ENCODE measurements around the gene PRAC1.

DNA sequence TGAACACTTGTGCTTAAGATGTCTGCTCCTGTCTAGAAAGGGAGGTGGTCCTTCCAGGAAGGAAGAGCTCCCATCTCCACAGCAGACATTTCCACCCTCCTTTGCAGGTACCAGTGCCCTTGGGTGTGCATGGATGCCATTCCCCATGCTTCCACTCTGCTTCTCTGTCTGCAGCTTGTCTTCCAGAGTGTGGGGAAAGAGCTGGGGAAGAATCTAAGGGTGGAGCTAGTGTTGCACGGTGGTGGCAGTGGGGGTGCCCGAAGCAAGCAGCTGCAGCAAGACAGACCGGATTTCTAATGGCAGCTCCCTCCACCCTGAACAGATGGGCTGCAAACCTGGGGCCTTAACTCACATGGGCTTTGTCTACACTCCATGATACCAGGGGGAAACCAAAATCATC is 28.9 kb upstream of the PRAC1 start:
- TF ChIP-seq, protein P1, sequence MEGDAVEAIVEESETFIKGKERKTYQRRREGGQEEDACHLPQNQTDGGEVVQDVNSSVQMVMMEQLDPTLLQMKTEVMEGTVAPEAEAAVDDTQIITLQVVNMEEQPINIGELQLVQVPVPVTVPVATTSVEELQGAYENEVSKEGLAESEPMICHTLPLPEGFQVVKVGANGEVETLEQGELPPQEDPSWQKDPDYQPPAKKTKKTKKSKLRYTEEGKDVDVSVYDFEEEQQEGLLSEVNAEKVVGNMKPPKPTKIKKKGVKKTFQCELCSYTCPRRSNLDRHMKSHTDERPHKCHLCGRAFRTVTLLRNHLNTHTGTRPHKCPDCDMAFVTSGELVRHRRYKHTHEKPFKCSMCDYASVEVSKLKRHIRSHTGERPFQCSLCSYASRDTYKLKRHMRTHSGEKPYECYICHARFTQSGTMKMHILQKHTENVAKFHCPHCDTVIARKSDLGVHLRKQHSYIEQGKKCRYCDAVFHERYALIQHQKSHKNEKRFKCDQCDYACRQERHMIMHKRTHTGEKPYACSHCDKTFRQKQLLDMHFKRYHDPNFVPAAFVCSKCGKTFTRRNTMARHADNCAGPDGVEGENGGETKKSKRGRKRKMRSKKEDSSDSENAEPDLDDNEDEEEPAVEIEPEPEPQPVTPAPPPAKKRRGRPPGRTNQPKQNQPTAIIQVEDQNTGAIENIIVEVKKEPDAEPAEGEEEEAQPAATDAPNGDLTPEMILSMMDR (conservative IDR thresholded peaks at IDR 0.05): no peak
- no peak for TF ChIP-seq ZFX (IDR thresholded peaks at IDR 0.05)
